HEK293T (cell line): ENCODE results near the gene DNAH10.

ENCODE experiments used
- ARNT ChIP-seq: fragments of 450-650 bp; IDR thresholded peaks from 2 replicates; pipeline ENCODE4 v1.6.1; 2017; ENCODE audit warnings: mild to moderate bottlenecking
- BHLHE40 ChIP-seq: fragments of 450-650 bp; IDR thresholded peaks from 2 replicates; pipeline ENCODE4 v1.6.1; 2016; ENCODE audit warnings: mild to moderate bottlenecking, moderate library complexity, borderline replicate concordance
- CTBP1 ChIP-seq: fragments of 450-650 bp; IDR thresholded peaks from 2 replicates; pipeline ENCODE4 v1.6.1; 2016; ENCODE audit warnings: borderline replicate concordance
- FOXA1 ChIP-seq: fragments of 450-650 bp; IDR thresholded peaks from 2 replicates; pipeline ENCODE4 v1.6.1; 2016; ENCODE audit warnings: mild to moderate bottlenecking
- FOXM1 ChIP-seq: fragments of 450-650 bp; IDR thresholded peaks from 2 replicates; pipeline ENCODE4 v1.6.1; 2017; ENCODE audit warnings: mild to moderate bottlenecking, borderline replicate concordance
- HDGF ChIP-seq: fragments of 450-650 bp; IDR thresholded peaks from 2 replicates; pipeline ENCODE4 v1.6.1; 2017; ENCODE audit warnings: antibody characterized with exemption, borderline replicate concordance
- LEF1 ChIP-seq: fragments of 450-650 bp; IDR thresholded peaks from 2 replicates; pipeline ENCODE4 v1.6.1; 2017; ENCODE audit warnings: mild to moderate bottlenecking, borderline replicate concordance
- NFRKB ChIP-seq: fragments of 450-650 bp; IDR thresholded peaks from 2 replicates; pipeline ENCODE4 v1.6.1; 2016; ENCODE audit warnings: mild to moderate bottlenecking, moderate library complexity
- PKNOX1 ChIP-seq: fragments of 450-650 bp; IDR thresholded peaks from 2 replicates; pipeline ENCODE4 v1.6.1; 2016
- SP1 ChIP-seq: fragments of 450-650 bp; IDR thresholded peaks from 2 replicates; pipeline ENCODE4 v1.6.1; 2017
- SUZ12 ChIP-seq: fragments of 450-650 bp; IDR thresholded peaks from 2 replicates; pipeline ENCODE4 v1.6.1; 2016; ENCODE audit warnings: mild to moderate bottlenecking
- TARDBP ChIP-seq: fragments of 450-650 bp; IDR thresholded peaks from 2 replicates; pipeline ENCODE4 v1.6.1; 2016
- ZNF384 ChIP-seq: fragments of 450-650 bp; IDR thresholded peaks from 2 replicates; pipeline ENCODE4 v1.6.1; 2016

- no peak for TF ChIP-seq FOXM1
- no peak for TF ChIP-seq NFRKB
- TF ChIP-seq SUZ12: no peak
- no peak for TF ChIP-seq FOXA1
- TF ChIP-seq SP1: no peak
- TF ChIP-seq LEF1: no peak
- no peak for TF ChIP-seq ARNT
- no peak for TF ChIP-seq PKNOX1
- TF ChIP-seq TARDBP: no peak
- TF ChIP-seq ZNF384: no peak
- TF ChIP-seq HDGF: no peak
- no peak for TF ChIP-seq CTBP1
- TF ChIP-seq BHLHE40: no peak
These were observed 92.1 kb downstream of the DNAH10 start for GRCh38 chr12:123854232-123854631.
